Forelimb muscle (tissue), 1 donor: Measurements from ENCODE around the gene MAIP1. TPM values are rescaled to one million over a fixed set of nuclear protein-coding genes. Genes with fewer than 3 reads are reported as not detected.

ENCODE experiments used
- DNase-seq: peaks from one replicate; pipeline ENCODE4 v3.0.0-alpha.2; 2013; ENCODE audit warnings: low read depth
- polyA plus RNA-seq: library from polyadenylated mRNA; unstranded; fragments of 120-200 nt; gene quantifications from one replicate; pipeline ENCODE4 v1.2.1, GENCODE V29; 2013; ENCODE audit not compliant: insufficient read length

MAIP1 gene
- polyA plus RNA-seq, 1 donor, result 17.0 TPM

- no peak for DNase-seq
These were observed 36.3 kb downstream of the MAIP1 start for GRCh38 chr2:199991691-199992090.

- no peak for DNase-seq
These were observed 36.9 kb downstream of the MAIP1 start for GRCh38 chr2:199992296-199992695.

- DNase-seq, result no peak
These were observed 39.0 kb downstream of the MAIP1 start for GRCh38 chr2:199994371-199994770.

- no peak for DNase-seq
These were observed 39.5 kb downstream of the MAIP1 start for GRCh38 chr2:199994896-199995295.

GRCh38 chr2:199997296-199997695 lies 41.9 kb downstream of the MAIP1 start:
- no peak for DNase-seq

GRCh38 chr2:199999166-199999565 lies 43.8 kb downstream of the MAIP1 start:
- DNase-seq, result no peak

GRCh38 chr2:200000444-200001163 lies 45.2 kb downstream of the MAIP1 start:
- DNase-seq, result no peak

GRCh38 chr2:200003444-200003843 lies 48.1 kb downstream of the MAIP1 start:
- DNase-seq, result no peak

- no peak for DNase-seq
These were observed 50.3 kb downstream of the MAIP1 start for GRCh38 chr2:200005675-200006074.

- DNase-seq, result no peak
These were observed 51.9 kb downstream of the MAIP1 start for GRCh38 chr2:200007306-200007705.

GRCh38 chr2:200012401-200012800 lies 57.0 kb downstream of the MAIP1 start:
- DNase-seq, result no peak

Other genes starting within 250 kb of the MAIP1 start
- gene FTCDNL1, start 104.4 kb upstream of the MAIP1 start, polyA plus RNA-seq, result 1.4 TPM
- 8.0 TPM for gene C2orf69, start 44.3 kb upstream of the MAIP1 start, polyA plus RNA-seq
- gene TYW5, start 91 bp upstream of the MAIP1 start, polyA plus RNA-seq, result 8.6 TPM